HG03342 (cell line): Measurements from ENCODE around the gene SLC28A3.

ENCODE experiments used
- ATAC-seq: cut with Tn5 transposase; IDR thresholded peaks from one replicate; pipeline ENCODE4 v1.9.1; 2021; ENCODE audit warnings: mild to moderate bottlenecking, moderate library complexity; ENCODE audit not compliant: unreplicated experiment

Gene SLC28A3

GRCh38 chr9:84301851-84302250 is 38.7 kb downstream of the SLC28A3 start:
- no peak for ATAC-seq

GRCh38 chr9:84300271-84300670 is 40.3 kb downstream of the SLC28A3 start:
- ATAC-seq: no peak

- ATAC-seq: no peak
These were observed 43.3 kb downstream of the SLC28A3 start for GRCh38 chr9:84297162-84297821.

GRCh38 chr9:84296146-84296843 is 44.3 kb downstream of the SLC28A3 start:
- ATAC-seq: peak; percentile 42

GRCh38 chr9:84294241-84294950 is 46.2 kb downstream of the SLC28A3 start:
- ATAC-seq: no peak

- peak; percentile 55 for ATAC-seq
These were observed 47.4 kb downstream of the SLC28A3 start for GRCh38 chr9:84293001-84293798.

- peak; percentile 84 for ATAC-seq
These were observed 55.2 kb downstream of the SLC28A3 start for GRCh38 chr9:84285381-84285780.

- ATAC-seq: no peak
These were observed 56.6 kb downstream of the SLC28A3 start for GRCh38 chr9:84283946-84284345.

- ATAC-seq: no peak
These were observed 62.4 kb downstream of the SLC28A3 start for GRCh38 chr9:84278130-84278529.

- no peak for ATAC-seq
These were observed 62.9 kb downstream of the SLC28A3 start for GRCh38 chr9:84277646-84278045.

GRCh38 chr9:84276741-84277140 is 63.8 kb downstream of the SLC28A3 start:
- ATAC-seq: no peak

- ATAC-seq: no peak
These were observed 68.5 kb downstream of the SLC28A3 start for GRCh38 chr9:84271921-84272556.

- peak; percentile 98 for ATAC-seq
These were observed 69.0 kb downstream of the SLC28A3 start for GRCh38 chr9:84271531-84271900.

GRCh38 chr9:84270847-84271530 is 69.6 kb downstream of the SLC28A3 start:
- ATAC-seq: peak; percentile 2

GRCh38 chr9:84266087-84266561 is 74.4 kb downstream of the SLC28A3 start:
- peak; percentile 80 for ATAC-seq

GRCh38 chr9:84264307-84265029 is 76.1 kb downstream of the SLC28A3 start:
- no peak for ATAC-seq

- peak; percentile 55 for ATAC-seq
These were observed 79.3 kb downstream of the SLC28A3 start for GRCh38 chr9:84261070-84261746.

- no peak for ATAC-seq
These were observed 82.2 kb downstream of the SLC28A3 start for GRCh38 chr9:84258371-84258770.

GRCh38 chr9:84255696-84256095 is 84.9 kb downstream of the SLC28A3 start:
- no peak for ATAC-seq
